RPMI8226 (cell line): ENCODE results near the gene ADAP1.

Experiments used
- DNase-seq: peaks from one replicate; pipeline ENCODE4 v3.0.0-alpha.2; 2015

Gene ADAP1

DNA sequence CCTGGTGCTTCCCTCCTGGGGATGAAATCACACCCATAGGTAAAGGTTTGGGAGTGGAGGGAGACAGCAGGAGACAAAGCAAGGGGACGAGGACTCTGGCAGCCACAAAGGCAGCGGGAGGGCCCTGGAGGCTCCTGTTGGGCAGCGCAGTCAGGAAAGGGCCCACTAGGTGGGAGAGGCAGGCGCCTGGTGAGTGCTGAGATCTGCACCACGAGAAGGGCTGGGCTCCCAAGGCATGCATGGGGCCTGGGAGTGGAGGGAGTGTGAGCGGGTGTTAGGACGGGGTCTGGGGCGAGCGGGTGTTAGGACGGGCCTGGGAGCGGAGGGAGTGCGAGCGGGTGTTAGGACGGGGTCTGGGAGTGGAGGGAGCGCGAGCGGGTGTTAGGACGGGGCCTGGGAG, 65.1 kb downstream of the ADAP1 start:
- DNase-seq = no peak

DNA sequence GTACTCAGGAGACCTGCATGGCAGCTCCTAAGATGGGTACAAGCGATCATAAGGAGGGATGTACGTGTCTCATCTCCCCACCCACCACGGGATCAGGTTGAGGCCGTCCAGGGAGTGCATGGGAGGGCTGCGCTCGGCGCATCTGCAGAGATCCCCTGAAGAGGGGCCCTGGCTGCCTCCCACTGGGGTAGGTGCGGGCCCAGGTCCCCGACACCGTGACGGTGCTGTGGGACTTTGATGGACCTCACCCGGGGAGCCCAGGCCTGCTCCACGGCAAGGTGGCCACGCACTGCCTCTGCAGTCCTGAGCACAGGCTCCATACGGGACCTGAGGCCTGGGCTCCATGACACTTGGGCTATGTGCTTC, 65.5 kb downstream of the ADAP1 start:
- DNase-seq = no peak

DNA sequence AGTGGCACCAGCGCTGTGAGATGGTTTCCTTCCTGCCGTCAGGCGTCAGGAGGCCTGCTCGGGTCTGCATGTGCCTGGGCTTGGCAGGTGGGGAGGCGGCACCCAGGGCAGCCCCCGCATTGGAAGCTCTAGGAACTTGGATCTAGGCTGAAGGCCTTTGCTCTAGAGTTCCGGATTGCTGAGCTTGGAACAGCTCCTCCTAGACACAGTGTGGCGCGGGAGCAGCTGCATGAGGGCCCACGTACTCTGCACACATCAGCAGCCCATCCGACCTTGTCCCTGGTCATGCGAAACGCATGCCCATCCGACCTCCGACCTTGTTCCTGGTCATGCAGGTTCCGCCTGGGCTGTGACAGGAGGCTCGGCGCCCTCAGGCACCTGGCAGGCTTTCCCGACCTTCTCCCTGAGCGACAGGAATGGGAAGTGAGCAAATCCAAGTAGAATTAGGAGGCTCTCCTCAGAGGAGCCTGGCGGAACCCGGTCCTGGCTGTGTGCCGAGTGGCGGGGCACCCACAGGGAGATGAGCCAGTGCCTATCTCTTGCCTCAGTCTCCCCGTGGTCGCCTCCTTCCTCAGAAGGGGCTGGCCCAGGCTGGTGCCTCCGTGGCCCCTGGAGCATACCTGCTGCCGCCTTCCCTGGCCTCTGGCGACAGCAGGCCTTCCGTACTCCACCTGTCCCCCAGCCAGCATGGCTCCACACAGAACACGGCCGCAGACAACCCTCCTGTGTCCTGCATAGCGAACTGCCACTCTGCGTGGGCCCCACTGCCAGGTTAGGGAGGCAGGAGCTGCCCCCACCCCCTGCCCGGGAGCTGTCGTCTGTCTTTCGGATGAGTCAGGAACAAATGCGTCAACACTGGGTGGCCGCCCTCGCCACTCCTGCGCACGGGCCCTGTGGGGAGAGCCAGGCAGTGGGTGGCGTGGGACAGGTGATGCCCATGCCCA, 66.1 kb downstream of the ADAP1 start:
- no peak for DNase-seq

DNA sequence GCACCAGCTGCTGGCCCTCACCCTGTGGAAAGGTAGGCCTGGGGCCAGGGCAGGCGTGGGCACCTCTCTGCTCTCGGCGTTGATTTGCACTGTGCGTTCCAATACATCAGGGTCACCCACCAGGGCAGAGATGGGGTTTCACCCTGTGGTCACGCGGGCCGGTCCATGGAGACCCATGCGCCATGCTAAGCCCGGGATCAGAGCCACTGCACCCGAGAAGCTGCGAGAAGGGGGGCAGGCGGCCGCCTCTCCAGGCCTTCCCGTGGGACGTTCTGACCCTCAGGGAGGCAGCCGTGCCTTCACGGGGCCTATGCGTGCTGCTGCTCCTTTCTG, 67.0 kb downstream of the ADAP1 start:
- no peak for DNase-seq

DNA sequence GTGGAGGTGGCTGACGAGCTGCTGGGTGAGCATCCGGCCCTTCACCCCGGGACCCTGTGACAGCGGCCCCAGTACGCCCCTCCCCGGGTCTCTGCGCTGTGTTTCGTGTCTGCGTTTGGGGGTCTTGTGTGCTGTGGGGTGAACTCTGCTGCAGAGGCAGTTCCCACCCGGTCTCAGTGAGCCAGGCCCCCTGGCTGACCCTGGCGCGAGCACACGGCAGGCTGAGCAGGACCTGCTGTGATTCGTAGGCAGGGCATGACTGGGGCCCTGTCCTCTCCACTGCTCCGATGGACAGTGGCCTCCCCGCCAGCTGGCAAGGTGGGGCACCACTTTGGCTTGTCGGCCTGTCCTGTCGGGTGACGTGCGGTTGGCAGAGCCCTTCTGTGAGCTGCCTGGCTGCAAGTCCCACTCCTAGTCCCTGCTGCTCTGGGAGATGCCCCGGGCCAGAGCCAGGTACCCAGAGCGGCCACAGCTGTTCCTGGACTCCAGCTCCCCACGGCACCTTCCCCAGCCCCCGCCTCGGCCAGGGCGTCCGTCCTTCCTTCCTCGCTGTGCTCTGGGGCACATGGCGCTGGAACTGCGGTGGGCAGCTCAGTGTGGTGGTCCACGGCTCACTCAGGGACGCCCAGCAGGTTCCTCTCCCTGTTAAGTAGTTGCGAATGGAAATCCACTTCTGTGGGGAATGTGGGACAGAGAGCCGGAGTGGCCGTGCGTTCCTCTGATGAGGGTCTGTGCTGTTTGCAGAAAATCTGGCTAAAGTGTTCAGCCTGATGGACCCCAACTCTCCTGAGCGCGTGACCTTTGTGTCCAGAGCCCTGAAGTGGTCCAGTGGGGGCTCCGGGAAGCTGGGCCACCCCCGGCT, 67.6 kb downstream of the ADAP1 start:
- no peak for DNase-seq

DNA sequence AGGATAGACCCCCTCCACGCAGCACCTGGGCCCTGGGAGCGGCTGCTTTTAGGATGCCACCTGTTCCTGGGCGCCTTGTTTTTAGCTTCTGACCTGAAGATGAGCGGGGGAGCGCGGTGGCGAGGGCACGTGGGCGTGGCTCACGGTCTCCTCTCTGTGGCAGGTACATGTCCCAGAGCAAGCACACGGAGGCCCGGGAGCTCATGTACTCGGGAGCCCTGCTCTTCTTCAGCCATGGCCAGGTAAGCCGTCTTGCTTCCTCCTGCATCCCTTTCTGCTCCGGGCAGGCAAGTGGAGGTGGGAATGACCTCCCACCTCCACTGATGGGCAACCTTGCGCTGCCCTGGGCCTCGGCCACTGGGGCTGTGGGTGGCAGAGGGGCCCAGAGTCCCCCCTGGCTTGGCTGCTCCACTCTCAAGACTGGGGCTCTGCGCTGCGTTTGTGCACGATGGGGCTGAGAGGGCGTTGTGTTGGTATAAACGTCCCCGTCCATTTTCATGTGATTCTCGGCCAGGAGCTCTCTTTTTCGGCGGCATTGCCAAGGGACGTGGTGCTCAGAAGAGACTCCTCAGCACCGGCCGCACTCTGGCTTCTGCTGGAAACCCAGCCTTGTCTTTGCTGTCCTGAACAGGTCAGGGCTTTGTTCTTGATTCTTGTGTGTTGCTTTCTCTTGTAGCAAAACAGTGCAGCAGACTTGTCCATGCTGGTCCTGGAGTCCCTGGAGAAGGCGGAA, 68.4 kb downstream of the ADAP1 start:
- no peak for DNase-seq

DNA sequence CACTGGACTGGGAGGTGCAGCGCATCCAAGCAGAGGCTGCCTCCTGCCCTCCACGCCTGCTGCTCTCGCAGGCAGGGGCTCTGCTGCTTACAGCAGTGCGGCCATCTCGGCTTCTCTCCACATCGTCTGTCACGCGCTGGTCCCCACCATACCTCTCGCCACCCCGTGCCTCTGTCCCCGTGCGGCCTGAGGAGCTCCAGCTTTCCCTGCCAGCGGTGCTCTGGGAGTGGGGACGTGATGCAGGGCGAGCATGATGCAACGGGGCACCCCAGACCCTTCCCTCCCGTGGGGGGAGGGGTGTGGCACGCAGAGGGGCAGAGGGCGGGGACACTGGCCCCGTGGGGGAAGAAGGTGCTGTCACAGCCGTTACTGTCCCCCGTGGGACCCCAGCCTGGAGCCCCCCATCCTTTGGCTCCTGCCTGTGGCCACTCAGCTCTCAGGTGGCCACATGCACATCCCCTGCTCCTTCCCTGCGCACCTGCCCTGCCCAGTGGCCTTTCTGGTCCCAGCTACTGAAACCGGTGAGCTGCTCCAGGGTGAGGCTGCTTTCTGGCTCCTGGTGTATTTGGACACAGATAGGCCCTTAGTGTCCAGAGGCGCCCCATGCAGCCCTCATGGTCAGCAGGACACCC, 69.1 kb downstream of the ADAP1 start:
- DNase-seq = no peak

DNA sequence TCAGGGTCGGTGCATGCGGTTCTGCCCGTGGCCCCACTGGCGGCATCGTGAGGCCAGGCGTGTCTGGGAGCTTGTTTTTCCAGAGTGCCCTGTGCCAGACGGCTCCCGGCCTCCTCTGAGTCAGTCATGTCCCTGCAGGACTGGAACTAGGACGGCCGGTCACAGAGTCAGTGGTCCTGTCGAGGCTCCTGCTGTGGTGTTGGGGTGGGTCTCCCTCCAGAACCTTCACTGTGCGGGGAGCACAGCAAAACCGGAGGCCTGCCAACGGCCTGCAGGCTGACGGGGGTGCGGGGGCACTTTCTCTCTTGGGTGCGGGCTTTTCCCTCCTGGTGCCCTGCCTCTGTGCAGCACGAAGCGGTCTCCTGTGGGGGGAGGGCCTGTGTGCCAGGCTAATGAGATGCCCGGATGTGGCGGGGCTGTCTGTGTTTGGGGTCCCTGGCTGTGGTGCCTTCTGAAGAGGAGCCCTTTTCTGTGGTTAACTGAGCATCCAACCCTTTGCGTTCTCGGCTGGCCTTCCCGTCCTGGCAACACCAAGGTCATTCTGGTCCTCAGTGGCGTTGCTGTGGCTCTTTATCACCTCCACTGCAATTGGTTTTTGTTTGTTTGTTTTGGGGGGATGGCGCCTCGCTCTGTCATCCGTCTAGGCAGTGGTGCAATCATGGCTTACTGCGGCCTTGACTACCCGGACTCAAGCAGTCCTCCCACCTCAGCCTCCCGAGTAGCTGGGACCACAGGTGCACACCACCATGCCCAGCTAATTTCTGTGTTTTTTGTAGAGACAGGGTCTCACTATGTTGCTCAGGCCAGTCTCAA, 70.1 kb downstream of the ADAP1 start:
- DNase-seq = no peak

DNA sequence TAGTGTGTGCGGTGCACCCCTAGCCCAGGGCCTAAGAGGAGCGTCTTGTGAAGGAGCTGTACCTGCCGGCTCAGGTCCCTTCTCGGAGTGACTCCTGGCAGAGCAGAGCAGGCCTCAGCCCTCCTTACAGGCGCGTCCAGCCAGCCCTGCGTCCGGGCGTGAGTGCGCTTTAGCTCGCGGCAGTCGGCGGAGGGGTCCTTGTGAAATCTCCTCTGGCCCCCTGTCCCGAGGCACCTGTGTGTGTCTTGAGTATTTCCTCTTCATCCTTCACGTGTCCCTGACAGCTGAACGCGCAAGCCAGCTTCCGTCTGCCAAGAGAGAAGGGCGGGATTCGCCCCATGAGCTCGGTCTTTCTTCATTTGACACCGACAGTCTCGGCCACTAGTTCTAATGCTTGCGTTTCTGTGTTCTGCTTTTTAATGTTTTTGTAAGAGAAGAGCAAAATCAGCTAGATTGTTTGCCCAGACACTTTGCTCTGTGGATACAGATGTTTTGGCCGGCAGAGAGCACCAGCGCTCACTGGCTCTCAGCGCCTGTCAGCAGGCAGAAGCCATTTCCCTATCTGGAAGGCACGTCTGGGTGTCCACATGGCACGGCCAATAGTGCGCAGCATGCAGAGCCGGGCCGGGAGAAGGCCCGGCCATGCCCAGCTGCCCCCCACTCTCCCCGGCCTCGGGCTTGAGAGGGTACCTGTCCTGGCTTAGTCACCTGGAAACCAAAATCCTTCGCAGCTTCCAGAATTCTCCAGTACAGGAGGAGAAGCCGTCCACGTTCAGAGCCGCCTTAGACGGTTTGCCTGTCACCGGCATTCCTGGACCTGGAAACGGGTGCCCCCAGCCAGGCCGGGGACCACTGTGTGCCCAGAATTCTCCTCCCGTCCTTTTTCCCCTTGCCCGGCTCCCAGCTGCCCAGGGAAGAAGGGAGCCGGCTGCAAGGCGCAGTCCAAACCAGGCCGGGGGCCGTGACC, 71.1 kb downstream of the ADAP1 start:
- DNase-seq = no peak

DNA sequence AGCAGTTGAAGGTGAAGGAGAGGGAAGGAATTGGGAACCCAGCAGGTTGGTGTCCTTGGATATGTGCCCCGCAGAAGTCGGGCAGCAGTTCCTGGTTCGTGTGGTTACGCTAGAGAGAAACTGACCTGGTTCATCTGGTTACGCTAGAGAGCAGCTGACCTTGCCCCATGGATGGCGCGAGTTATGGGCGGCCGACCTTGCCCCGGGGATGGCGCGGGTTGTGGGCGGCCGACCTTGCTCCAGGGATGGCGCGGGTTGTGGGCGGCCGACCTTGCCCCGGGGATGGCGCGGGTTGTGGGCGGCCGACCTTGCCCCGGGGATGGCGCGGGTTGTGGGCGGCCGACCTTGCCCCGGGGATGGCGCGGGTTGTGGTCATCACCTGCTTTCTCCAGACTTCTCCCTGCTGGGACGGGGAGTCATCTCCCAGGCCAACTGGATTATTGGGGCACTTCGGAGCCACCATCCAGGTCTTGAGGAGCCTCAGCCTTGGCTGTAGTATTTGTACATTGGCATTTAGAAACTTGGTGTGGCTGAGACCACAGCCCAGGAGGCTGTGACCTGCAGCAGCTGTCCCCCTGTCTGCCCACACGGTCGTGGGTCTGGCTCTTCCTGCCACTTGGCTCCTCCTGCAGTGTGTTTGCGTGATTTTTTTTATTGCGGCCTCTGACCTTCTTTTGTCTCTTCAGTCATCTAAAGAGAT, 72.0 kb downstream of the ADAP1 start:
- no peak for DNase-seq

DNA sequence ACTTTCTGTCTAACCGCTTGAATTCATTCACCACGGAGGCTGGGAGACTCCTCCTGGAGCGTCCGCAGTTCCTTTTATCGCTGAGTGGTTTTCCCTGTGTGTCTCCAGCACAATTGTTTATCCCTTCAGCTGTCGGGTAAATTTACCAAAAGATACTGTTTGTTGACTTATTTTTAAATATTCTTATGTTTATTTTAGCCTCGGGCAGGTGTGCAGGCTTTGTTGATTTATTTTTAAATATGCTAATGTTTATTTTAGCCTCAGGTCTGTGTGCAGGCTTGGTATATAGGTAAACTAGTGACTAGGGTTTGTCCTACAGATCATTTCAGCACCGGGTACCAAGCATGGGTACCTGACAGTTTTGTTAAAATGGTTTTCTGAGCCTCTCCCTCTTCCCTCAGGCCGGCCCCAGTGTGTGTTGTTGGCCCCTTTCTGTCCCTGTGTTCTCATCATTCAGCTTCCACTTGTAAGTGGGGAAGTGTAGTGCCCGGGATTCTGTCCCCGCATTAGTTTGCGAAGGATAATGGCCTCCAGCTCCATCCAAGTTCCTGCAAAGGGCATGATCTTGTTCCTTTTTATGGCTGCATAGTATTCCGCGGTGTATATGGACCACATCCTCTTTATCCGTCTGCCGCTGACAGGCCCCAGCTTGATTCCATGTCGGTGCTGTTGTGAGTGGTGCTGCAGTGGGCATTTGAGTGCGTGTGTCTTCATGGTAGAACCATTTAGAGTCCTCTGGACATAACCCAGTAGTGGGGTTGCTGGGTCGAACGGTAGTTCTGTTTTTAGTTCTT, 72.8 kb downstream of the ADAP1 start:
- DNase-seq = no peak

DNA sequence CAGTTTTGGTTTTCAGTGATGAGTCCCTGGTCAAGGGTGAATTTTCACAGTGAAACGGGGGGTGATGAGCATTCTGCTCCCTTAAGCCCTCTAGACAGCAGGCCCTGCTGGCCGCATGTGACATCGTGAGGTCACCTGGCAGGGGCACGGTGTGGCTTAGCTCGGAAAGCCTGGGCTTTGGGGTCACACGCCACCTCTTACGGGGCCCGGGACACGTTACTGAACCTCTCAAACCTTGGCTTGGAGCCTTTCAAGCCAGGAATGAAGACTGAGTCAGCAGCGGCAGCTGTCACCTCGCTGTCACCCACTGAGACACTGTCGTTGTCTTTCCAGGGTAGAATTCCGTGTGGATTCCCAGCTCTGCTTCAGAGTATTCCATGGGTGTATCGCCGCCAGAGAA, 74.0 kb downstream of the ADAP1 start:
- DNase-seq = no peak

DNA sequence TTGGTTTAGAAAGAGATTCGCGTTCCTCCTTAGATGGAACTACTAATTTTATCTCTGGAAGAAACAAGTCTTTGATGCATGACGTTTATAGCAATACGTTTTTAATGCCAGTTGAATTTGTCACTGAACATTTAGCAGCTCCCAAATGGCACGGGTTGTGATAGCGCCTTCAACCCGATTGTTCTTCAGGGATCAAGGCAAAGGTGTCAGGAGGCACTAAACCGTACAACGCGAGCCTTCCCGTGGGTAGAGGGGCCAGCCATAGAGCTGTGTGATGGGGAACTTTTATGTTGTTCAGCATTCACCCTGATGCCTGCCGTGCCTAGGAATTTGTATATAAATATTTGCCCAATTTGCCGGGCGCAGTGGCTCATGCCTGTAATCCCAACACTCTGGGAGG, 74.8 kb downstream of the ADAP1 start:
- no peak for DNase-seq

DNA sequence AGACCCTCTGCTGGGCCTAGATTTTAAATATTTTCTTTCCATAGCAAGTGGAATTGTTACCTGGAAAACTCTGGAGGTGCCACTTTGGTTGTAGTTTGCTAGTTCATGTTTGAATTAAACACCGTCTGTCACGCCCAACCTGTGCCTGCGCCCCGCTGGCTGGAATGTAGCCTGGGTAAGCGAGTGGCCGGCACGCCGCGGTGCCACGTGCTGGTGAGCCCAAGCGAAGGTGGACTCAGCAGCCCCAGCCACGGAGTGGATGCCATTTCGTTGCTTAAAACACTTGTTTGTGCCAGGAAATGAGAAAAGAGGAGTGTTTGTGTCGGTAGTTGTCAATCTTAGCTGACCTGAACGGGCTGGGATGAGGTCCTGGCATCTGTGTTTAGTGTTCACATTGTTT, 75.4 kb downstream of the ADAP1 start:
- no peak for DNase-seq

DNA sequence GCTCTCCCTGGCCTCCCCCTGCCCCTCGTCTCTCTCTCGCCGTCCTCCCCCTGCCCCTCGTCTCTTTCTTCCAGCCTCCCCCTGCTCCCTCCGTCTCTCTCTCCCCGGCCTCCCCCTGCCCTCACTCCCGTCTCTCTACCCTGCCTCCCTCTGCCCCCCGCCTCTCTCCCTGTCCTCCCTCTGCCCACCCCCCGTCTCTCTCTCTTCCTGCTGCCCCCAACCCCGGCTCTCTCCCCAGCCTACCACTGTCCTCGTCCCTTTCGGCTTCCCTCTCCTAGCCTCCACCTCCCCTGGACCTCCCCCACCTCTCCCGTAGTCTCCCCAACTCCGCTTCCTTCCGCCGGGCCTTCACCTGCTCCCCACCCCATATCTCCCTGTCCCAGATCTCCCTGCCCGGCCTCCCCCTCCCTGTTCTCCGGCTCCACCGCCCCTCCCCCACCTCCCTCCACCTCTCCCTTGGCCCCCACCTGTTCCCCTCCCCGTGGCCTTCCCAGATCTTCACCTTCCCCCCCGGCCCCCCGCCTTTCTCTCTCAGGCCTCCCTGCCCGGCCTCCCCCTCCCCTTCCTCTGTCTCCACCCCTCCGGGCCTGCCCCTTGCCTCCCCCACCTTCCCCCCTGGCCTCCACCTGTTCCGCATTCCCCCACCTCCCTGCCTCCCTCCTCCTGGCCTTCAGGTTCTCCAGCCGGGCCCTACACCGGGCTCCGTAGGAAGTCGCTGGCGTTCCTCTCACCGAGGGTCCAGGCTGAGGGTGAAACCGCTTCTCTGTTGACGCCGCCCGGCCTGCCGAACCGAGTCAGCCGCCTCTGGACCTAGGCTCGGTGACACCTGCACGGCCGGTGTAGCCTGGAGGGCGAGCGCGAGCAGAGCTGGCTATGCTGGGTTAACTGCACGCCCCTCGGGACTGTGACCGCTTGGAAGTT, 76.9 kb downstream of the ADAP1 start:
- DNase-seq = peak; percentile 49

DNA sequence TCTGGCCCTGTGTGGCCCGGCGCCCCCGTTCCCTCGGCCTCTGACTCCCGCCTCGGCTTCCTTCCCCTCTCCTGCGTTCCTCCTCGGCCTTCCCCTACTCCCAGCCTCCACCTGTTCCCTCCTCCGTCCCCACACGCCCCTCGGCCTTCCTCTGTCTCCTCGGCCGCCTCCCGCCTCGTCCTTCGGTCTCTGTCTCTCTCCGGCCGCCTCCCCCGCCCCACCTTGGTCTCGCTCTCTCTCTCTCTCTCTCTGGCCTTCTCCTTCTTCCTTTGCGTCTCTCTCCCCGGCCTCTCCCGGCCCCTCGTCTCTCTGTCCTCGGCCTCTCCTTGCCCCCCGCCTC, 77.5 kb downstream of the ADAP1 start:
- peak; percentile 65 for DNase-seq

DNA sequence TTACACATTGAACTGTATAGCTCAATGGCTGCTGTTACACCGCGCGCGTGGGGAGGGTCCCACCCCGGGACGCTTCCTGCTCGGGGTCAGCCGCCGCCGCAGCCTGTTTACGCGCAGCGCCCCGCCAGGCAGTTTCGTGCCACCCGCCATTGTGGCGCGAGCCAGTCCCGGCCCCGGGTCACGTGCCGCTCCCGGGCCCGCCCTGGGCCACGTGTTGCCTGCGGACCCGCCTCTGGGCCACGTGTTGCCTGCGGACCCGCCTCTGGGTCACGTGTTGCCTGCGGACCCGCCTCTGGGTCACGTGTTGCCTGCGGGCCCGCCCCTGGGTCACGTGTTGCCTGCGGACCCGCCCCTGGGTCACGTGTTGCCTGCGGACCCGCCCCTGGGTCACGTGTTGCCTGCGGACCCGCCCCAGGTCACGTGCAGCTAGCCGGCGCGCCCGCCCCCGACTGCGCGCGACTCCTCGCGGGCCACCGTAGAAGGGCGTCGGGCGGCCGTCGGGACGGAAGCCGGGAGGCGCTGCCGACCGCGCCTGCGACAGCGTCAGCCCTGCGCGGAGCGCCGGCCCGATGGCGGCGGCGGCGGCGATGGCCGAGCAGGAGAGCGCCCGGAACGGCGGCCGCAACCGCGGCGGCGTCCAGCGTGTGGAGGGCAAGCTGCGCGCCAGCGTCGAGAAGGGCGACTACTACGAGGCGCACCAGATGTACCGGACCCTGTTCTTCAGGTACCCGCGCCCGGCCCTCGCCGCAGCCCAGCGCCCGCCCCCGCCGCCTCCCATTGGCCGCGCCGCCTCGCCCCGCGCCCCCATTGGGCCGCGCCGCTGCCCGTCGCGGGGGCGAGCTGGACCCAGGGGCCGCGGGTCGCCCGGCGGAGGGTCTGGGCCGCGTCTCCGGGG, 78.2 kb downstream of the ADAP1 start, which contains the start of gene GET4:
GET4 (plus strand) TSS at position 478 of the 895 bp plus-strand sequence; CDS start at position 570, 92 bp downstream.
- peak; percentile 97 for DNase-seq
